Kidney (tissue), 14 donors: ENCODE results near the gene PXDC1. TPM values are rescaled to one million over a fixed set of nuclear protein-coding genes. Genes with fewer than 3 reads are reported as not detected.
A peak's percentile ranks its signal among the peaks of the same experiment; 100 is the strongest.

Experiments used
- DNase-seq, 5 donors: peaks; one replicate each; pipeline ENCODE4 v3.0.0-alpha.2; 2013 to 2020
- FAIRE-seq: peaks from 2 replicates; lab custom pipeline; 2012; peaks lifted over from hg19 to GRCh38; lab: Jason Lieb, UNC
- H3K27ac ChIP-seq, 2 donors: one replicate each; pipeline ENCODE4 v1.7.0; 2013; ENCODE audit warnings: low read depth in 2 of 2, low read length in 2 of 2, inconsistent platforms in 1 of 2
- H3K27me3 ChIP-seq: one replicate; pipeline ENCODE4 v1.7.1; 2013; ENCODE audit warnings: low read length, inconsistent platforms; ENCODE audit not compliant: control insufficient read depth, insufficient read depth
- H3K36me3 ChIP-seq, 3 donors: one replicate each; pipeline versions ENCODE4 v1.7.0 to v1.7.1; 2013; ENCODE audit warnings: low read length in 3 of 3, control low read depth in 1 of 3, inconsistent platforms in 1 of 3; ENCODE audit not compliant: insufficient read depth in 3 of 3, control insufficient read depth in 2 of 3
- H3K4me1 ChIP-seq, 3 donors: one replicate each; pipeline versions ENCODE4 v1.7.0 to v1.7.1; 2013; ENCODE audit warnings: low read length in 3 of 3, inconsistent platforms in 1 of 3, low read depth in 1 of 3; ENCODE audit not compliant: control insufficient read depth in 2 of 3, insufficient read depth in 2 of 3
- H3K4me3 ChIP-seq, 3 donors: one replicate each; pipeline versions ENCODE4 v1.7.0 to v1.8.1; 2013; ENCODE audit warnings: low read length in 3 of 3, control low read depth in 1 of 3, inconsistent platforms in 1 of 3
- H3K9ac ChIP-seq, 3 donors: one replicate each; pipeline versions ENCODE4 v1.7.0 to v1.7.1; 2013; ENCODE audit warnings: low read length in 3 of 3, control low read depth in 1 of 3, inconsistent platforms in 1 of 3
- H3K9me3 ChIP-seq, 3 donors: one replicate each; pipeline versions ENCODE4 v1.7.0 to v1.7.1; 2013; ENCODE audit warnings: low read length in 3 of 3, control low read depth in 1 of 3, inconsistent platforms in 1 of 3; ENCODE audit not compliant: control insufficient read depth in 2 of 3, insufficient read depth in 1 of 3
- CTCF ChIP-seq: IDR thresholded peaks from 3 replicates; pipeline ENCODE4 v1.5.1; 2012; ENCODE audit warnings: mild to moderate bottlenecking, moderate library complexity, borderline replicate concordance; ENCODE audit not compliant: insufficient read depth; ENCODE audit errors: extremely low read depth
- intact Hi-C: fragments of 100-400 bp; cut with DNase I; formaldehyde crosslinking; loops from one replicate; pipeline ENCODE4 v1.11.1; 2022
- polyA plus RNA-seq: library from polyadenylated mRNA; stranded (reverse); fragments of 350-450 nt; fragmentation: Illumina TruSeq; extraction: RNeasy Lipid Tissue Mini Kit (QIAGEN cat#74804); gene quantifications from one replicate; pipeline ENCODE4 v1.2.3, GENCODE V29; 2014; ENCODE audit warnings: low read depth, low replicate concordance; ENCODE audit not compliant: insufficient read depth
- total RNA-seq: library from RNA; stranded (reverse); fragmentation: NEBNext Ultra II Directional; extraction: Animal tissue kit (Norgen Biotek cat#: 25700); gene quantifications from one replicate; pipeline ENCODE4 v1.2.1, GENCODE V29; 2021
- donor health status: control.
- donor health status: control.
- donor health status: control.
- donor health status: control.
- donor health status: control.
- donor health status: DM: yes; HTN: yes; CAD: no.
- donor health status: Normal renal cell carcinoma (clear cell type).

Gene PXDC1
- total and polyA plus RNA-seq, 2 donors from 2014 or later: 28.9 to 35.0 TPM

GRCh38 chr6:3693831-3694230 is 57.7 kb downstream of the PXDC1 start:
- Histone ChIP-seq H3K4me3 (no peak overlapping the region), H3K36me3 (no peaks in the 10 kb centered on the region), H3K4me1 (no peaks in the 10 kb centered on the region), H3K9ac (no peak overlapping the region), H3K9me3 (no peaks in the 10 kb centered on the region), H3K27ac (no peak overlapping the region), H3K27me3 (no peaks in the 10 kb centered on the region)
- FAIRE-seq: no peak
- TF ChIP-seq CTCF: no peak
- intact Hi-C loops: no loop called here
- no peak for DNase-seq

GRCh38 chr6:3690506-3690905 is 61.0 kb downstream of the PXDC1 start:
- Histone ChIP-seq H3K27ac (no peak overlapping the region), H3K27me3 (no peaks in the 10 kb centered on the region), H3K9me3 (no peaks in the 10 kb centered on the region), H3K4me1 (no peaks in the 10 kb centered on the region), H3K36me3 (no peaks in the 10 kb centered on the region), H3K4me3 (no peak overlapping the region), H3K9ac (no peak overlapping the region)
- FAIRE-seq (no peak), DNase-seq (no peak)
- intact Hi-C loops: no loop called here
- TF ChIP-seq CTCF: no peak

- FAIRE-seq: no peak
- intact Hi-C loops: no loop called here
- TF ChIP-seq CTCF: no peak
These were observed 63.7 kb downstream of the PXDC1 start for GRCh38 chr6:3687847-3688246.

GRCh38 chr6:3683331-3683730 is 68.2 kb downstream of the PXDC1 start:
- FAIRE-seq: no peak
- Histone ChIP-seq H3K27me3 (no peaks in the 10 kb centered on the region), H3K9me3 (peaks cover 0 to 6% (median 2%) of the 10 kb centered on the region in 3 donors), H3K4me1 (no peaks in the 10 kb centered on the region), H3K4me3 (no peak overlapping the region), H3K27ac (no peak overlapping the region), H3K36me3 (no peaks in the 10 kb centered on the region), H3K9ac (no peak overlapping the region)
- no peak for TF ChIP-seq CTCF
- no peak for DNase-seq
- intact Hi-C loops: no loop called here

More at GRCh38 chr6:3687847-3688246, 63.7 kb downstream of the PXDC1 start:
- Histone ChIP-seq H3K9ac (no peak overlapping the region), H3K9me3 (no peaks in the 10 kb centered on the region), H3K27ac (no peak overlapping the region), H3K27me3 (no peaks in the 10 kb centered on the region), H3K36me3 (no peaks in the 10 kb centered on the region), H3K4me3 (no peak overlapping the region), H3K4me1 (no peaks in the 10 kb centered on the region)
- peak in 3 of 5 donors; percentile 45 to 75 (median 75) for DNase-seq
